Hepatocyte (in vitro differentiated cells): Measurements from ENCODE around the gene CHAT.

ENCODE experiments used
- EZH2 ChIP-seq: fragments of 200-600 bp; sonication (generic); IDR thresholded peaks from 2 replicates; pipeline ENCODE4 v1.6.1; 2016; ENCODE audit warnings: antibody characterized with exemption, mild to moderate bottlenecking, borderline replicate concordance
- EZH2phosphoT487 ChIP-seq: fragments of 200-600 bp; sonication (generic); IDR thresholded peaks from one replicate; pipeline ENCODE4 v1.6.1; 2018; ENCODE audit warnings: antibody characterized with exemption, mild to moderate bottlenecking, low read depth, moderate library complexity; ENCODE audit not compliant: unreplicated experiment, severe bottlenecking
- TF ChIP-seq, protein P1 (sequence below): fragments of 200-600 bp; sonication (generic); IDR thresholded peaks from 2 replicates; pipeline ENCODE4 v1.5.1; 2016; ENCODE audit warnings: antibody characterized with exemption, mild to moderate bottlenecking; ENCODE audit not compliant: poor library complexity

DNA sequence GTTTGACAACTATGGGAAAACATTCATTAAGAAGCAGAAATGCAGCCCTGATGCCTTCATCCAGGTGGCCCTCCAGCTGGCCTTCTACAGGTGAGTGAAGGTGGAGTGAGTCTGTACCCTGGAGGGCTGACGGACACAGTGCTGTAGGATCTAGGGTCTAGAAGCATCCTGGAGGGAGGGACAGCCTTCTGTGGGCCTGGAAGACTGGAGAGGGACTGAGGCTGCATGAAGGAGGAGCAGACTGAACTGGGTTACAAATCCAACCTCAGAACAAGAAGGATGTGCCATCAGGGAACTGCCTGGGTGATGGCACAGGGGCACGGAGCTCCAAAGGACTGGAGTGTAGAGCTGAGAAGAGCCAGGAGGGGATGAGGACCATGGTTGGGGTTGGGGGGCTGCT lies 38.1 kb downstream of the CHAT start:
- TF ChIP-seq EZH2 = no peak
- TF ChIP-seq, protein P1, sequence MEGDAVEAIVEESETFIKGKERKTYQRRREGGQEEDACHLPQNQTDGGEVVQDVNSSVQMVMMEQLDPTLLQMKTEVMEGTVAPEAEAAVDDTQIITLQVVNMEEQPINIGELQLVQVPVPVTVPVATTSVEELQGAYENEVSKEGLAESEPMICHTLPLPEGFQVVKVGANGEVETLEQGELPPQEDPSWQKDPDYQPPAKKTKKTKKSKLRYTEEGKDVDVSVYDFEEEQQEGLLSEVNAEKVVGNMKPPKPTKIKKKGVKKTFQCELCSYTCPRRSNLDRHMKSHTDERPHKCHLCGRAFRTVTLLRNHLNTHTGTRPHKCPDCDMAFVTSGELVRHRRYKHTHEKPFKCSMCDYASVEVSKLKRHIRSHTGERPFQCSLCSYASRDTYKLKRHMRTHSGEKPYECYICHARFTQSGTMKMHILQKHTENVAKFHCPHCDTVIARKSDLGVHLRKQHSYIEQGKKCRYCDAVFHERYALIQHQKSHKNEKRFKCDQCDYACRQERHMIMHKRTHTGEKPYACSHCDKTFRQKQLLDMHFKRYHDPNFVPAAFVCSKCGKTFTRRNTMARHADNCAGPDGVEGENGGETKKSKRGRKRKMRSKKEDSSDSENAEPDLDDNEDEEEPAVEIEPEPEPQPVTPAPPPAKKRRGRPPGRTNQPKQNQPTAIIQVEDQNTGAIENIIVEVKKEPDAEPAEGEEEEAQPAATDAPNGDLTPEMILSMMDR = no peak
- TF ChIP-seq EZH2phosphoT487 = no peak
